H1 (cell line): Measurements from ENCODE around the gene TTC28. TPM values are rescaled to one million over a fixed set of nuclear protein-coding genes. Genes with fewer than 3 reads are reported as not detected.

Experiments
- CTCF ChIA-PET: fragments of 300-600 bp; sonication (Branson Sonifier 250); formaldehyde crosslinking; loops from one replicate; lab custom pipeline; 2021; ENCODE audit not compliant: partially characterized antibody; lab: Charles Lee
- POLR2A ChIA-PET: fragments of 300-600 bp; sonication (Branson Sonifier 250); formaldehyde crosslinking; loops from one replicate; lab custom pipeline; 2021; ENCODE audit warnings: inconsistent platforms; ENCODE audit not compliant: partially characterized antibody; lab: Charles Lee
- DNase-seq, 2 experiments: peaks; one replicate each; pipeline versions ENCODE4 v3.0.0 to v3.0.0-alpha.2; 2010 to 2022; ENCODE audit warnings: low spot score in 2 of 2, low read depth in 1 of 2, mixed read lengths in 1 of 2
- FAIRE-seq: peaks from 2 replicates; lab custom pipeline; 2011; peaks lifted over from hg19 to GRCh38; lab: Jason Lieb, UNC
- H2AFZ ChIP-seq: 2 replicates; pipeline ENCODE4 v1.8.1; 2012; ENCODE audit warnings: low read length, inconsistent platforms
- H2AK5ac ChIP-seq: 2 replicates; pipeline ENCODE4 v1.6.1; 2013; ENCODE audit warnings: low read depth, low read length
- H2BK120ac ChIP-seq: replicated peaks from 2 replicates; pipeline ENCODE3; 2013; ENCODE audit warnings: low read depth, low read length, inconsistent platforms
- H2BK12ac ChIP-seq: 2 replicates; pipeline ENCODE4 v1.6.1; 2013; ENCODE audit warnings: low read depth, low read length
- H2BK15ac ChIP-seq: 2 replicates; pipeline ENCODE4 v1.6.1; 2013; ENCODE audit warnings: low read length
- H2BK20ac ChIP-seq: 2 replicates; pipeline ENCODE4 v1.6.1; 2013; ENCODE audit warnings: low read length
- H2BK5ac ChIP-seq: 2 replicates; pipeline ENCODE4 v1.6.1; 2013; ENCODE audit warnings: low read depth, low read length
- H3K14ac ChIP-seq: 2 replicates; pipeline ENCODE4 v1.6.1; 2013; ENCODE audit warnings: inconsistent platforms; ENCODE audit not compliant: insufficient read length
- H3K18ac ChIP-seq: 2 replicates; pipeline ENCODE4 v1.6.1; 2013; ENCODE audit warnings: low read length; ENCODE audit errors: extremely low read depth
- H3K23ac ChIP-seq: 2 replicates; pipeline ENCODE4 v1.6.1; 2013; ENCODE audit warnings: inconsistent platforms; ENCODE audit not compliant: insufficient read length
- H3K23me2 ChIP-seq: 2 replicates; pipeline ENCODE4 v1.6.1; 2013; ENCODE audit warnings: low read depth, low read length
- H3K27ac ChIP-seq: 2 replicates; pipeline ENCODE4 v1.6.1; 2011; ENCODE audit warnings: low read depth, low read length, inconsistent platforms
- H3K27me3 ChIP-seq, 4 experiments: replicated peaks in 1 of 4; 1 replicate in 1 of 4; 2 replicates in 3 of 4; pipeline versions ENCODE4 v1.6.1 to v1.8.1; 2011 to 2013; ENCODE audit warnings: low read length in 3 of 4, mild to moderate bottlenecking in 3 of 4, inconsistent platforms in 2 of 4, mixed read lengths in 2 of 4, moderate library complexity in 1 of 4; ENCODE audit not compliant: control insufficient read depth in 3 of 4, insufficient read depth in 3 of 4; ENCODE audit errors: extremely low read depth in 1 of 4
- H3K36me3 ChIP-seq, 4 experiments: 2 replicates each; pipeline versions ENCODE4 v1.6.1 to v1.8.1; 2011 to 2013; ENCODE audit warnings: mild to moderate bottlenecking in 4 of 4, low read length in 3 of 4, moderate library complexity in 2 of 4, control low read depth in 1 of 4, inconsistent platforms in 1 of 4; ENCODE audit not compliant: insufficient read depth in 4 of 4, control insufficient read depth in 2 of 4
- H3K4ac ChIP-seq: replicated peaks from 2 replicates; pipeline ENCODE3; 2013; ENCODE audit warnings: low read length, low read depth, mixed read lengths, inconsistent platforms; ENCODE audit not compliant: insufficient read length
- H3K4me1 ChIP-seq, 4 experiments: replicated peaks in 1 of 4; 1 replicate in 1 of 4; 2 replicates in 3 of 4; pipeline versions ENCODE4 v1.6.1 to v1.8.1; 2011 to 2013; ENCODE audit warnings: low read length in 3 of 4, inconsistent platforms in 2 of 4, mixed read lengths in 1 of 4; ENCODE audit not compliant: insufficient read depth in 4 of 4, control insufficient read depth in 3 of 4
- H3K4me2 ChIP-seq, 2 experiments: 2 replicates each; pipeline versions ENCODE4 v1.6.1 to v1.8.1; 2011 to 2013; ENCODE audit warnings: low read depth in 2 of 2, low read length in 2 of 2, control low read depth in 1 of 2, inconsistent platforms in 1 of 2, mild to moderate bottlenecking in 1 of 2; ENCODE audit not compliant: insufficient read depth in 1 of 2
- H3K4me3 ChIP-seq, 4 experiments: fragments of 200-600, 300-600 bp in 1 of 4; sonication (generic), shearing (Covaris generic), sonication (Bioruptor Twin) in 1 of 4; 2 replicates each; pipeline versions ENCODE4 v1.5.1 to v1.8.1; 2011 to 2016; ENCODE audit warnings: low read length in 4 of 4, low read depth in 3 of 4, control low read depth in 2 of 4, inconsistent platforms in 2 of 4, mild to moderate bottlenecking in 2 of 4, mixed read lengths in 1 of 4, moderate library complexity in 1 of 4; ENCODE audit not compliant: insufficient read depth in 2 of 4; ENCODE audit errors: extremely low read depth in 1 of 4
- H3K56ac ChIP-seq: replicated peaks from 2 replicates; pipeline ENCODE3; 2013; ENCODE audit warnings: low read depth, mild to moderate bottlenecking, mixed read lengths, low read length, inconsistent platforms; ENCODE audit not compliant: insufficient read length
- H3K79me1 ChIP-seq: 2 replicates; pipeline ENCODE4 v1.6.1; 2013; ENCODE audit warnings: low read depth, low read length, control low read depth
- H3K79me2 ChIP-seq, 2 experiments: 2 replicates each; pipeline versions ENCODE4 v1.6.1 to v1.8.1; 2012 to 2013; ENCODE audit warnings: low read length in 2 of 2, mild to moderate bottlenecking in 2 of 2, inconsistent platforms in 1 of 2; ENCODE audit not compliant: insufficient read depth in 2 of 2, control insufficient read depth in 1 of 2
- H3K9ac ChIP-seq, 4 experiments: replicated peaks in 1 of 4; 1 replicate in 1 of 4; 2 replicates in 3 of 4; pipeline versions ENCODE4 v1.6.1 to v1.8.1; 2011 to 2013; ENCODE audit warnings: low read depth in 3 of 4, low read length in 3 of 4, control low read depth in 2 of 4, mild to moderate bottlenecking in 2 of 4, moderate library complexity in 2 of 4, inconsistent platforms in 1 of 4; ENCODE audit errors: extremely low read depth in 1 of 4
- H3K9me3 ChIP-seq, 2 experiments: 2 replicates each; pipeline versions ENCODE4 v1.6.1 to v1.8.1; 2012 to 2013; ENCODE audit warnings: mild to moderate bottlenecking in 2 of 2, moderate library complexity in 2 of 2, control low read depth in 1 of 2, inconsistent platforms in 1 of 2, low read depth in 1 of 2, low read length in 1 of 2, mixed read lengths in 1 of 2; ENCODE audit not compliant: insufficient read depth in 2 of 2
- H4K20me1 ChIP-seq, 2 experiments: replicated peaks in 1 of 2; 2 replicates each; pipeline versions ENCODE3 to v1.8.1; 2011 to 2013; ENCODE audit warnings: inconsistent platforms in 2 of 2, low read length in 2 of 2, mild to moderate bottlenecking in 1 of 2; ENCODE audit not compliant: insufficient read depth in 2 of 2, control insufficient read depth in 1 of 2
- H4K5ac ChIP-seq: 2 replicates; pipeline ENCODE4 v1.6.1; 2013; ENCODE audit warnings: low read length, low read depth, mixed read lengths, inconsistent platforms; ENCODE audit not compliant: insufficient read length
- H4K8ac ChIP-seq: 2 replicates; pipeline ENCODE4 v1.8.0; 2013; ENCODE audit warnings: mild to moderate bottlenecking, moderate library complexity, low read length, inconsistent platforms; ENCODE audit not compliant: insufficient read depth; ENCODE audit errors: extremely low read depth
- H4K91ac ChIP-seq: replicated peaks from 2 replicates; pipeline ENCODE3; 2013; ENCODE audit warnings: low read length, mixed read lengths, inconsistent platforms; ENCODE audit not compliant: insufficient read length
- CREB1 ChIP-seq: IDR thresholded peaks from 2 replicates; pipeline ENCODE4 v1.6.1; 2012; ENCODE audit warnings: inconsistent platforms
- EP300 ChIP-seq, 2 experiments: IDR thresholded peaks; 1 replicate in 1 of 2; 2 replicates in 1 of 2; pipeline ENCODE4 v1.6.1; 2011 to 2012; ENCODE audit warnings: low read depth in 2 of 2, low read length in 2 of 2, mild to moderate bottlenecking in 2 of 2, borderline replicate concordance in 1 of 2, inconsistent platforms in 1 of 2, moderate library complexity in 1 of 2
- KDM1A ChIP-seq: fragments of 200-600, 300-600 bp; sonication (generic); IDR thresholded peaks from 2 replicates; pipeline ENCODE4 v1.7.1; 2016; ENCODE audit warnings: mild to moderate bottlenecking, low read length, borderline replicate concordance
- KDM5A ChIP-seq: fragments of 200-600 bp; IDR thresholded peaks from 2 replicates; pipeline ENCODE4 v1.7.1; 2012; ENCODE audit warnings: mild to moderate bottlenecking, low read length, inconsistent platforms, mixed read lengths
- POLR2A ChIP-seq, 2 experiments: IDR thresholded peaks; 1 replicate in 1 of 2; 2 replicates in 1 of 2; pipeline ENCODE4 v1.6.1; 2011; ENCODE audit warnings: low read depth in 2 of 2, low read length in 2 of 2, mild to moderate bottlenecking in 2 of 2; ENCODE audit errors: control extremely low read depth in 1 of 2
- POLR2AphosphoS5 ChIP-seq: IDR thresholded peaks from 2 replicates; pipeline ENCODE4 v1.6.1; 2011; ENCODE audit warnings: low read depth, low read length
- SIX5 ChIP-seq: IDR thresholded peaks from 2 replicates; pipeline ENCODE4 v1.6.1; 2011; ENCODE audit warnings: mild to moderate bottlenecking, low read depth, low read length
- SP1 ChIP-seq: IDR thresholded peaks from 2 replicates; pipeline ENCODE4 v1.6.1; 2011; ENCODE audit warnings: low read depth, low read length
- WGBS, 2 experiments: shearing (Covaris generic) in 1 of 2; methylation state at CpG; one replicate each; pipeline versions ENCODE4 v1.1.6 to v1.1.7; 2013 to 2015; ENCODE audit warnings: low lambda C conversion rate in 2 of 2, mixed read lengths in 2 of 2, inconsistent platforms in 1 of 2, low coverage in 1 of 2, missing lambda C conversion rate in 1 of 2; ENCODE audit not compliant: insufficient replicate concordance in 2 of 2, insufficient coverage in 1 of 2, insufficient read length in 1 of 2; ENCODE audit errors: extremely low coverage in 1 of 2, missing lambda C conversion rate in 1 of 2; 5-methylcytosine and 5-hydroxymethylcytosine counted together
- polyA plus RNA-seq, 7 experiments: library from polyadenylated mRNA; depleted of rRNA in 3 of 7; stranded (reverse) in 5 of 7; unstranded in 2 of 7; fragments of >200 nt in 5 of 7; fragments of 200-250 nt in 2 of 7; gene quantifications; 1 replicate in 5 of 7; 2 replicates in 1 of 7; 4 replicates in 1 of 7; pipeline versions ENCODE4 v1.2.1 to v1.2.3, GENCODE V29; 2011 to 2013; ENCODE audit warnings: missing spikeins in 2 of 7, mixed read lengths in 2 of 7
- total RNA-seq: library from RNA; stranded (reverse); fragmentation: NEBNext Ultra II Directional; extraction: Animal tissue kit (Norgen Biotek cat#: 25700); gene quantifications from 2 replicates; pipeline ENCODE4 v1.2.1, GENCODE V29; 2021

Gene TTC28
- total and polyA plus RNA-seq, 2 of the 8 experiments (the other 6 are each of a cell fraction or from before 2014, with no cell fraction given): 2.6 to 12.6 TPM

DNA sequence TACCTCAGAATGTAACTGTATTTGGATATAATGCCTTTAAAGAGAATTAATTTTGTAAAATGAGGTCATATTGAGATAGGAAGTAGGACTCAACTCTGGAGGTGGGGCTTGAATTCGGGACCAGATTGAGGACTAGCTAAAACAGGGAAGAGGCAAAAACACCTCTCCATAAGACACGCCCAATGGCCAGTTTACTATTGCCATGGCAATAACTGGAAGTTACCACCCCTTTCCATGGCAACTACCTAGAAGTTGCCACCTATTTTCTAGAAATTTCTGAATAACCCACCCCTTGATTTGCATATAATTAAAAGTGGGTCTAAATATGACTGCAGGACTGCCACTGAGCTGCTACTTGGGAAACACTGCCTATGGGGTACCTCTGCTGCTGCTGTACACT is 206.4 kb downstream of the TTC28 start:
- POLR2A ChIA-PET: no interaction called here
- Histone ChIP-seq H2BK120ac (no peak overlapping the region), H3K79me2 (no peaks in the 10 kb centered on the region), H3K36me3 (no peaks in the 10 kb centered on the region), H2BK20ac (no peak overlapping the region)
- no peak for TF ChIP-seq SIX5
- TF ChIP-seq KDM5A: no peak
- no peak for TF ChIP-seq SP1
- no peak for TF ChIP-seq EP300 (IDR thresholded peaks at IDR 0.05; ENCODE audit: borderline replicate concordance in 1 of 2, low read depth in 2 of 2, low read length in 2 of 2)
- TF ChIP-seq CREB1: no peak
- TF ChIP-seq KDM1A: no peak
- no peak for TF ChIP-seq POLR2AphosphoS5
- TF ChIP-seq POLR2A (IDR thresholded peaks at IDR 0.05; ENCODE audit: control extremely low read depth in 1 of 2, low read depth in 2 of 2, low read length in 2 of 2): no peak
- TF ChIP-seq, all 59 proteins: peak for 0
- Histone ChIP-seq H2BK15ac (no peak overlapping the region), H3K23ac (no peak overlapping the region), H3K27me3 (no peaks in the 10 kb centered on the region), H3K18ac (no peak overlapping the region), H3K27ac (no peak overlapping the region), H3K23me2 (no peaks in the 10 kb centered on the region), H4K5ac (no peak overlapping the region), H2BK12ac (no peak overlapping the region), H2BK5ac (no peak overlapping the region), H3K14ac (no peak overlapping the region), H4K8ac (no peak overlapping the region), H3K9ac (no peak overlapping the region), H3K4ac (no peak overlapping the region), H4K91ac (no peak overlapping the region), H3K79me1 (no peaks in the 10 kb centered on the region), H2AK5ac (no peak overlapping the region), H3K9me3 (no peaks in the 10 kb centered on the region), H3K4me3 (no peak overlapping the region), H3K4me1 (no peaks in the 10 kb centered on the region), H3K4me2 (no peak overlapping the region), H3K56ac (no peak overlapping the region), H4K20me1 (no peaks in the 10 kb centered on the region), H2AFZ (no peak overlapping the region)
- FAIRE-seq: no peak
- 76% methylated on average over 2 of the region's 2 CpGs; no CpG with 5 or more reads in 1 of the 2 experiments for WGBS, 2 experiments
- CTCF ChIA-PET: interaction anchor here (0.6 kb wide), 1 partner anchor 471 kb away, joined by 3 read pairs; no protein-coding TSS in a partner anchor
- DNase-seq: no peak
